Type B pancreatic cell (in vitro differentiated cells): ENCODE results near the gene LRCH1. TPM values are rescaled to one million over a fixed set of nuclear protein-coding genes. Genes with fewer than 3 reads are reported as not detected.

Experiments
- DNase-seq: peaks from one replicate; pipeline ENCODE4 v3.0.0; 2021; ENCODE audit warnings: mixed read lengths; ENCODE audit not compliant: unreplicated experiment; ENCODE audit errors: extremely low spot score
- H3K27ac Mint-ChIP-seq: 2 replicates; pipeline ENCODE4 v1.8.0; 2021; ENCODE audit warnings: mild to moderate bottlenecking, mixed read lengths
- H3K27me3 Mint-ChIP-seq: 2 replicates; pipeline ENCODE4 v1.8.0; 2021; ENCODE audit warnings: mixed read lengths
- H3K36me3 Mint-ChIP-seq: 2 replicates; pipeline ENCODE4 v1.8.0; 2021; ENCODE audit warnings: mixed read lengths
- H3K4me1 Mint-ChIP-seq: one replicate; pipeline ENCODE4 v1.8.0; 2021; ENCODE audit warnings: mixed read lengths; ENCODE audit not compliant: unreplicated experiment
- H3K4me3 Mint-ChIP-seq: 2 replicates; pipeline ENCODE4 v1.8.0; 2021; ENCODE audit warnings: mild to moderate bottlenecking, mixed read lengths
- H3K9me3 Mint-ChIP-seq: 2 replicates; pipeline ENCODE4 v1.8.0; 2021; ENCODE audit warnings: mixed read lengths
- total RNA-seq: library from RNA; stranded (reverse); gene quantifications from 2 replicates; pipeline ENCODE4 v1.2.1, GENCODE V29; 2021; ENCODE audit warnings: low replicate concordance
- TF ChIP-seq, protein P1 (sequence below): fragments of 200-600 bp; sonication (generic); conservative IDR thresholded peaks from 2 replicates; pipeline ENCODE4 v1.5.0; 2021; ENCODE audit warnings: antibody characterized with exemption, mild to moderate bottlenecking

Gene LRCH1
- total RNA-seq, 1 donor from 2014 or later, result 23.0 TPM

DNA sequence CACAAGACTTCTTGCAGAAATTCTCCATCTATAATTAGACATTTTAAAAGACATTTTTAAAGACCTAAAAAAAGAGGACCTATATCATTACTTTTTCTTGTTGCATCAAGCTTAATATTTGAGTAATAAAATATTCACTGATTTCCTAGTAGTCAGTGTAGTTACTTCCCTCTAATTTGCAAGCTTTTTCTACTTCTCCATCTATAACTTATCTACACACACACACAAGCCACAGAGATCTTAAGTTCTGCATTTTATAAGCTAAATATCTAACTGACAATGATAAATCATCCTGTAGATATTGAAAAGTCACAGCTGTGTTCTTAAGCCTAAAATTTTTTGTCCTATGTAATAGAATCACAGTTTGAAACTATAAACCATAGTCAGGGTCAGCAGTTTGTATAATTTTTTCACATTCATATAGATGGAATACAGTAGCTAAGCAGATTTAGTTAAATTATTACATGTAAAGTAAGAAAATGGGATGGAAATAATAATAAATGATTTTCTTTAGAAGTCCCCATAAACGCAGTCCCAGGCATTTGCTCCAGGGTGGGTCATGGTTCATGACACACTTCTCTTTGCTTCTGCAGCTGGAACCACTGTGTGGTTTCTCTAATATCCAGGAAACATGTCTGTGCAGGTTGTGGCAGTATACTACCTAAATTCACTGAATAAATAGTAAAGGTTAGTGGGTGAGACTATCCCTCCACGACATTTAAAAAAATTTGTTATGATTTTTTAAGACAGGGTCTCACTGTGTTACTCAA, 183.8 kb downstream of the LRCH1 start:
- Mint-ChIP-seq H3K9me3 (no peaks in the 10 kb centered on the region), H3K36me3 (peaks cover 27% of the 10 kb centered on the region), H3K4me1 (no peaks in the 10 kb centered on the region), H3K27me3 (no peaks in the 10 kb centered on the region), H3K4me3 (no peak overlapping the region), H3K27ac (no peak overlapping the region)
- no peak for DNase-seq
- TF ChIP-seq, protein P1, sequence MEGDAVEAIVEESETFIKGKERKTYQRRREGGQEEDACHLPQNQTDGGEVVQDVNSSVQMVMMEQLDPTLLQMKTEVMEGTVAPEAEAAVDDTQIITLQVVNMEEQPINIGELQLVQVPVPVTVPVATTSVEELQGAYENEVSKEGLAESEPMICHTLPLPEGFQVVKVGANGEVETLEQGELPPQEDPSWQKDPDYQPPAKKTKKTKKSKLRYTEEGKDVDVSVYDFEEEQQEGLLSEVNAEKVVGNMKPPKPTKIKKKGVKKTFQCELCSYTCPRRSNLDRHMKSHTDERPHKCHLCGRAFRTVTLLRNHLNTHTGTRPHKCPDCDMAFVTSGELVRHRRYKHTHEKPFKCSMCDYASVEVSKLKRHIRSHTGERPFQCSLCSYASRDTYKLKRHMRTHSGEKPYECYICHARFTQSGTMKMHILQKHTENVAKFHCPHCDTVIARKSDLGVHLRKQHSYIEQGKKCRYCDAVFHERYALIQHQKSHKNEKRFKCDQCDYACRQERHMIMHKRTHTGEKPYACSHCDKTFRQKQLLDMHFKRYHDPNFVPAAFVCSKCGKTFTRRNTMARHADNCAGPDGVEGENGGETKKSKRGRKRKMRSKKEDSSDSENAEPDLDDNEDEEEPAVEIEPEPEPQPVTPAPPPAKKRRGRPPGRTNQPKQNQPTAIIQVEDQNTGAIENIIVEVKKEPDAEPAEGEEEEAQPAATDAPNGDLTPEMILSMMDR, result no peak

DNA sequence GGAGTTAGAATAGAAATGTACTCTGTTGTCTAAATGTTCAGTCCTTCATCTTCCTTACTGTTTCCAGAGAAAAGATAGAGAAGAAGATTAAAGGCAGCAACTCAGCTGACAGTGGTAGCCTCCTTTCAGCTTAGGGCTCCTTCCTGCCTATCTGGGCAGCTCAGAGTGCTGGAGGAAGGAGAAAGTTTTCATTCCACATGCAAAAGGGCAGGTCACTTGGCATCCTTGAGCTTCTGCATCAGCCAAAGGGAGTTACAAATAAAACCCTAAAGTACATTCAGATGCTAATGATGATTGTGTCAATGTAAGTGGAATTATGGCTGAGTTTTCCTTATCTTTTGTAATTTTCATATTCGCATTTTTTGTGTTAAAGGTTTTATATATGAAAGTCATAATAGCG, 185.1 kb downstream of the LRCH1 start:
- Mint-ChIP-seq H3K27ac (no peak overlapping the region), H3K36me3 (peaks cover 28% of the 10 kb centered on the region), H3K4me3 (no peak overlapping the region), H3K27me3 (no peaks in the 10 kb centered on the region), H3K4me1 (no peaks in the 10 kb centered on the region), H3K9me3 (no peaks in the 10 kb centered on the region)
- TF ChIP-seq, protein P1, result no peak
- no peak for DNase-seq

DNA sequence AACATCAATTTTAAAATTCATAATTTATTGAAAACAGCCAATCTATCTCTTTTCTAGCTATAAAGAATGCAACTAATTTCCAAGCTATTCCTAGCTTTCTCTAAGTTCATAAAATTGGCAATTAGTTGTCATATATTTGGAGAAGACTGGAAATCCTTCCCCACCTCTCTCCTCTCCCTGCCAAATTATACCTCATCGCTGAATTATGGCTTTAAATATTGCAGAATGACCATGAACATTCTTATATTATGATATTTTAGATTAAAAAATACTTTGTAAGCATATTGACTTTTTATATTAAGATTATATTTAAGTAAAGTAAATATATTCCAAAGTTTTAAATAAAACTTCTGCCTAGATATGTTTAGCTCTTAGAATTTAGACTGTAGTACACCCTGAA, 185.8 kb downstream of the LRCH1 start:
- Mint-ChIP-seq H3K27ac (no peak overlapping the region), H3K9me3 (no peaks in the 10 kb centered on the region), H3K27me3 (no peaks in the 10 kb centered on the region), H3K36me3 (peaks cover 28% of the 10 kb centered on the region), H3K4me3 (no peak overlapping the region), H3K4me1 (no peaks in the 10 kb centered on the region)
- no peak for DNase-seq
- TF ChIP-seq, protein P1, result no peak

DNA sequence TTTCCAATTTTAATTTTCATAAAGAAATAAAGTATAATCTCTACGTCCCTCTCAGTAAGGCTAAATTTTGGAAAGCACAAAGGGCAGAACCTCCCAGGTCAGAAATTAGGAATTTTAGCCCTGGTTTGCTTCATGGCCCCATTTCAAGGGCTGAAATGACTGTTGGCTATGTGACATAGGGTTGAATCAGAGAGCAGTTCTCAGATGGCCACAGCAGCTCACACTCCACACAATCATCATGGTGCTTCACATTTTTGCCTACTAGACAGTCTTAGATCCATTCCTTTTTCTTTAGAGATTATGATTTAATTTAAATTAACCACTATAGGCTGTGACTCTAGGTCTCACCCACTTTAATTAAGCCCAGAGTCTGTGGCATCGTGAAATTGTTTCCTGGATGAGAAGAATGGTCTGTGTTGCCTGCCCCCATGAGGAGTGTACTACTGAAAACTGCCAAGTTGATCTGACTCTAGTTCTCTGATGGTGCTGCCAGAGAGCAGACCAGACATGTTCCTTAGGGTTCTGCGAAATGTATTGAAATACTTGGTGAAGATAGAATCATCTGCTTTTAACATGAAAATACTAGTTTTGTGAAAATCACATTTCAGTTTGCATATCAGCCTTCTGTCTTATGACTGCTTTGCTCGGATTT, 186.6 kb downstream of the LRCH1 start:
- TF ChIP-seq, protein P1, result no peak
- Mint-ChIP-seq H3K36me3 (peaks cover 33% of the 10 kb centered on the region), H3K4me1 (no peaks in the 10 kb centered on the region), H3K27ac (no peak overlapping the region), H3K4me3 (no peak overlapping the region), H3K9me3 (no peaks in the 10 kb centered on the region), H3K27me3 (no peaks in the 10 kb centered on the region)
- DNase-seq, result no peak

DNA sequence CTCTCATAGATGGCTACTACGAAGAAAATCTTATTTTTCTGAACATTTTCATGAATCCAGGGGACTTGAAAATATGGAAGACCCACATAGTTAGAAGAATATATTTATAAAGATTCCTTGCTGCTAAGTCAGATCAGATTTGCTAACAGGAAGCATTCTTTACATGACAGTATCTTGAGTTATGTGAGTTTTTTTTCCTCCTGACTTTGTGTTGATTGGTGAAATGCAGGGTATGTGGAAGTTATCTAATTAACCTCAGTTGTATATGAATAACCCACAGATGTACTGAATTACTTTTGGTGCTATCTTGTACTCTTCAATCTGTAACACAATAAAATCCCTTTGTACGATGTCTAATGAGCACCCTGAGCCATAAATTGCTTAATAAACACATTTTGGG, 190.2 kb downstream of the LRCH1 start:
- Mint-ChIP-seq H3K9me3 (no peaks in the 10 kb centered on the region), H3K36me3 (peaks cover 44% of the 10 kb centered on the region), H3K27me3 (no peaks in the 10 kb centered on the region), H3K4me3 (no peak overlapping the region), H3K4me1 (no peaks in the 10 kb centered on the region), H3K27ac (no peak overlapping the region)
- TF ChIP-seq, protein P1, result no peak
- no peak for DNase-seq
